ENCODE data around the gene ZNHIT2.
"Not testable (repeated sequence)": the region's sequence is repeated elsewhere in the genome, so short reads cannot be mapped to it uniquely, and the experiment has no call there.

The ZNHIT2 gene

GRCh38 chr11:65150509-65151299, 33.2 kb upstream of the ZNHIT2 start:
- TF ChIP-seq POLR2AphosphoS5 (IDR thresholded peaks at IDR 0.05; ENCODE audit: low read depth, low read length) (no peak), POLR2A (IDR thresholded peaks at IDR 0.05; ENCODE audit: low read depth, low read length) (no peak), TAF1 (IDR thresholded peaks at IDR 0.05; ENCODE audit: borderline replicate concordance, low read depth, low read length) (no peak)
- FAIRE-seq (peak; percentile 56), DNase-seq (ENCODE audit: insufficient read length) (no peak)

GRCh38 chr11:65150131-65150508, 32.6 kb upstream of the ZNHIT2 start:
- not testable (repeated sequence) for FAIRE-seq; DNase-seq (ENCODE audit: insufficient read length)

GRCh38 chr11:65148657-65149056, 31.2 kb upstream of the ZNHIT2 start:
- DNase-seq (ENCODE audit: insufficient read length) (no peak), FAIRE-seq (no peak)

GRCh38 chr11:65147352-65148075, 30.0 kb upstream of the ZNHIT2 start:
- DNase-seq (ENCODE audit: insufficient read length) (no peak), FAIRE-seq (no peak)
- TF ChIP-seq POLR2A (IDR thresholded peaks at IDR 0.05; ENCODE audit: low read depth, low read length), result no peak
- no peak for TF ChIP-seq POLR2AphosphoS5 (IDR thresholded peaks at IDR 0.05; ENCODE audit: low read depth, low read length)
- TF ChIP-seq TAF1 (IDR thresholded peaks at IDR 0.05; ENCODE audit: borderline replicate concordance, low read depth, low read length), result no peak

More at GRCh38 chr11:65148657-65149056, 31.2 kb upstream of the ZNHIT2 start:
- TF ChIP-seq TAF1 (IDR thresholded peaks at IDR 0.05; ENCODE audit: borderline replicate concordance, low read depth, low read length), result no peak
- TF ChIP-seq POLR2AphosphoS5 (IDR thresholded peaks at IDR 0.05; ENCODE audit: low read depth, low read length), result no peak

- DNase-seq (ENCODE audit: insufficient read length), result no peak
- TF ChIP-seq POLR2AphosphoS5 (IDR thresholded peaks at IDR 0.05; ENCODE audit: low read depth, low read length) (no peak), TAF1 (IDR thresholded peaks at IDR 0.05; ENCODE audit: borderline replicate concordance, low read depth, low read length) (no peak), POLR2A (IDR thresholded peaks at IDR 0.05; ENCODE audit: low read depth, low read length) (no peak)
- peak; percentile 33 for FAIRE-seq
These were observed 24.5 kb upstream of the ZNHIT2 start for GRCh38 chr11:65141896-65142494.

- no peak for TF ChIP-seq POLR2A (IDR thresholded peaks at IDR 0.05; ENCODE audit: low read depth, low read length)
- TF ChIP-seq POLR2AphosphoS5 (IDR thresholded peaks at IDR 0.05; ENCODE audit: low read depth, low read length), result no peak
- TF ChIP-seq TAF1 (IDR thresholded peaks at IDR 0.05; ENCODE audit: borderline replicate concordance, low read depth, low read length), result no peak
- no peak for DNase-seq (ENCODE audit: insufficient read length)
- FAIRE-seq, result no peak
These were observed 19.1 kb upstream of the ZNHIT2 start for GRCh38 chr11:65136515-65137096.

- FAIRE-seq, result no peak
- TF ChIP-seq POLR2A (IDR thresholded peaks at IDR 0.05; ENCODE audit: low read depth, low read length) (no peak), POLR2AphosphoS5 (IDR thresholded peaks at IDR 0.05; ENCODE audit: low read depth, low read length) (no peak), TAF1 (IDR thresholded peaks at IDR 0.05; ENCODE audit: borderline replicate concordance, low read depth, low read length) (no peak)
- no peak for DNase-seq (ENCODE audit: insufficient read length)
These were observed 18.2 kb upstream of the ZNHIT2 start for GRCh38 chr11:65135633-65136145.

- no peak for FAIRE-seq
- peak; percentile 91 for DNase-seq (ENCODE audit: insufficient read length)
- TF ChIP-seq POLR2AphosphoS5 (IDR thresholded peaks at IDR 0.05; ENCODE audit: low read depth, low read length) (peak; percentile 55; the same call in 1 of the 2 replicates), TAF1 (IDR thresholded peaks at IDR 0.05; ENCODE audit: borderline replicate concordance, low read depth, low read length) (no peak), POLR2A (IDR thresholded peaks at IDR 0.05; ENCODE audit: low read depth, low read length) (no peak; the same call in 1 of the 2 replicates)
These were observed 17.6 kb upstream of the ZNHIT2 start for GRCh38 chr11:65134952-65135632.

- DNase-seq (ENCODE audit: insufficient read length), result peak; percentile 93
- TF ChIP-seq POLR2AphosphoS5 (IDR thresholded peaks at IDR 0.05; ENCODE audit: low read depth, low read length) (peak; percentile 89), TAF1 (IDR thresholded peaks at IDR 0.05; ENCODE audit: borderline replicate concordance, low read depth, low read length) (peak; percentile 45; the same call in 1 of the 2 replicates), POLR2A (IDR thresholded peaks at IDR 0.05; ENCODE audit: low read depth, low read length) (peak; percentile 90)
- FAIRE-seq, result peak; percentile 100
These were observed 16.9 kb upstream of the ZNHIT2 start, which contains the start of gene SYVN1 for GRCh38 chr11:65134240-65134951. Gene SYVN1 (minus strand): TSS chr11:65134519. CDS start chr11:65133601, 918 bp downstream.

GRCh38 chr11:65133724-65134123, 16.2 kb upstream of the ZNHIT2 start:
- FAIRE-seq, result no peak
- TF ChIP-seq TAF1 (IDR thresholded peaks at IDR 0.05; ENCODE audit: borderline replicate concordance, low read depth, low read length) (no peak), POLR2AphosphoS5 (IDR thresholded peaks at IDR 0.05; ENCODE audit: low read depth, low read length) (no peak), POLR2A (IDR thresholded peaks at IDR 0.05; ENCODE audit: low read depth, low read length) (no peak)

More at GRCh38 chr11:65133724-65134123, 16.2 kb upstream of the ZNHIT2 start:
- DNase-seq (ENCODE audit: insufficient read length), result no peak
